GM21529 (cell line): ENCODE measurements around the gene CFAP46.

ENCODE experiments used
- ATAC-seq: cut with Tn5 transposase; IDR thresholded peaks from one replicate; pipeline ENCODE4 v1.9.1; 2021; ENCODE audit not compliant: unreplicated experiment

Gene CFAP46

DNA sequence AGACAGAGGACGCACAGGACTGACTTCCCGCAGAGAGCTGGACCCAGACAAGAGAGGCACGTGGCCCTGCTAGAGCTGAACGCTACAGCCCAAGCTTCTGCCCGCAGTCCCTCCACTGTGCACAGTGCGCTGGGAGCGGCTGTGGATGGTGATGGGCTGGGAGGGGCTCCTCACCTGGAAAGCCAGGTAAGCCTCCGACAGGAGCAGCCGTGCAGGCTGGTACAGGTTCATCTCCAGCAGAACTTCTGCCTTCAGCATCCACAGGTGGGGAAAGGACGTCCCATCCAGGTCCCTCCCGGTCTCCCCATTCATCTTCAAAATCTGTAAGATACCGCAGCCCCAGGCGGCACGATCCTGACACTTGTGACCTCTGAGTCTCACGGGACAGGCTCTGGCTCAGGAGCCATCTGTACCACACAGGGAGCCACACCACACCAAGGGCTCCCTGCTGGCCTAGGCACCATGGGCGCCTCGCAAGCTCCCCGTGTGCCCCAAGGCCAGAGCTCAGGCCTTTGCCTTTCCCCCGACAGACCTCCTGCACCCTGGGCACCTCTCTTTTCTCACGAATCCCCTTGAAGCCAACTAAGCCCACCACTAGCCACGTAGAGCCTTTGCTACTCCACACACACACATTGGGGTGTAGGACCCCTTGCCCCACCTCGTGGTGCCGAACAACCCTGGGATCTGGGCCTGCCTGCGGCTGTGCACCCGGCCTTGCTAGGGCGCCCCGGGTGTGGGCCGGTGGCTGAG, 76.3 kb downstream of the CFAP46 start:
- ATAC-seq, result no peak

DNA sequence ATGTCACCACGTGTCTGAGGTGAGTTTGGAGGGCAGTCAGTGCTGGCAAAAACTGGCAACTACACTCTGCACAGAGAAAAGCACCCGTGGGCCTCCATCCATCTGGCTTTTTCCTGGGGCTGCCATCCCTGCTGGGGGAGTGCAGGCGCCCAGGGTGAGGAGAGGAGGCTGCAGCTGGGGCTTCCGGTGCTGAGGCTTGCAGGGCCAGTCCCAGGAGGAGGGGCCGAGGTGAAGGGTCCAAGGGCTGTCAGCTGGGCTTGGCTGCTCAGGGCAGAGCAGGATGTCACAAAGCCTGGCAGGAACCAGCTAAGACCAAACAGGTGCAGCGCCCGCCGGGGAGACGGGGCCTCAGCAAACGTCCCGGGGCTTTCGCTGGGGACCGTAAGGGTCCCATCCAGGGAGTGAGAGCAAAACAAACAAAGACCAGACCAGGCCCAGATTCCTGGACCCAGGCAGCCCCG, 77.2 kb downstream of the CFAP46 start:
- ATAC-seq, result no peak

DNA sequence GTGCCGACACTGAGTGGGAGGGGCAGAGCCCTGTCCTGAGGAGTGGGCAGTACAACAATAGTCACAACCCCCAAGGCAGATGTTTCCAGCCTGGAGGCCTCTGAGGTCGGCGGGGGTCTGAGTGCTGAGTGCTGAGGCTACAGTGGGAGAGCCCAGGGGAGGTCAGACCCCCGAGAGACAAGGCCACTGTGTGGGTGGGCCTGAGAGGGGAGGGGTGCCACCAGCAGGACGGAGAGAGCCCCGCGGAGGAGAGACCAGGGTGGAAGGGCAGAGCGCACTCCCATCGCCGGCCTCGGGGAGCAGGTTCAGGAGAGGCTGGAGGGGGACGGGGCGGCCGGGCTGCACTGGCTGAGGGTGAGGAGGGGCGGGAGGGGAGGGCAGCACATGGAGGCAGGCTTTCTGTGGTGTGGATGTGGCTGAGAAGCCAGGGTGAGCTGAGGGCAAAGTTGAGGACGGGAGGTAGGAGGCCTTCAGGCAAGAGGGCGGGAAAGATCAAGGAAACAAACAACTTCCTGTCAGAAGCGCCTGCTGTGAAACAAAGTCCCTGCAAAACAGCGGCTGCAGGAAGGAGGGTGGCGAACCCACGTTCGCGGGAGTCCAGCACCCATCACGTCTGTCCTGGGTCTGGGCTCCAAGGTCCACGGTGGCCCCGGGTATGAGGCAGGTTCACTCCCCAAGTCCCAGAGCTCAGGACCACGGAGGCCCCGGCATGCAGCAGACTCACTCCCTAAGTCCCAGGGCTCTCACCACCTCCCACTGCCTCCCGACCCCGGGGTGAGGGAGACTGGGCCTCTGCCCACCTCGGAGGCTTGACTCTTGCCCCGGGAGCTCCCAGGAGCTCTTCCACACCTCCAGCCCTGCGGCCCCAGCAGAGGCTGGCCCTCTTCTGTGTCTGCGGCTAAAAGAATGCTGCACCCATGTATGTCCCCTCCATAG, 79.6 kb downstream of the CFAP46 start:
- ATAC-seq, result no peak

DNA sequence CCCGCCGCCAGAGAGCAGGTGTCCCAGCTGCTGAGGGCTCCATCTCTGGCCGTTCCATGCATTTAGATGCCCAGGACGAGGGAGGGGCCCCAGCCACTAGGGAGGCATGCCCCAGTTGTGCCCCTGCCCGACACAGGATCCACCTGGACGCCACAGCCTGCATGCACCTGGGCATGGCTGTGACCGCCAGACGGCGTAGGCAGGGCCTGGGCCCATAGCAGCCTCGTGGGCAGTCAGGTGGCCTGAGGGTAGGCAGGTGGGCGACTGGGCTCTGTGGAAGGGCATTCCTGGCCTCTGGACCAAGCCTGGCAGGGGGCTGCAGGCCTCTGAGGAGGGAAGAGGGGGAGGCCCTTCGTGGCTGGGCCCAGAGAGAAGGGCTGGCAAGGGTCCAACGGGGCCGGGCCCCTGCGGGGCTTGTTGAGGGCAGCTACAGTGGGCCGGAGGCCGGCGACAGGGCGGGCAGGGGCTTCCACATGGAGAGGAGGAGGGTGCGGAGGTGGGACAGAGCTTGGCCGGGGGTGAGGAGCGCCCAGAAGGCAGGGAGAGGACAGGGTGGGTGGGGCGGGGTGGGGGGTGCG, 80.4 kb downstream of the CFAP46 start:
- ATAC-seq, result no peak

DNA sequence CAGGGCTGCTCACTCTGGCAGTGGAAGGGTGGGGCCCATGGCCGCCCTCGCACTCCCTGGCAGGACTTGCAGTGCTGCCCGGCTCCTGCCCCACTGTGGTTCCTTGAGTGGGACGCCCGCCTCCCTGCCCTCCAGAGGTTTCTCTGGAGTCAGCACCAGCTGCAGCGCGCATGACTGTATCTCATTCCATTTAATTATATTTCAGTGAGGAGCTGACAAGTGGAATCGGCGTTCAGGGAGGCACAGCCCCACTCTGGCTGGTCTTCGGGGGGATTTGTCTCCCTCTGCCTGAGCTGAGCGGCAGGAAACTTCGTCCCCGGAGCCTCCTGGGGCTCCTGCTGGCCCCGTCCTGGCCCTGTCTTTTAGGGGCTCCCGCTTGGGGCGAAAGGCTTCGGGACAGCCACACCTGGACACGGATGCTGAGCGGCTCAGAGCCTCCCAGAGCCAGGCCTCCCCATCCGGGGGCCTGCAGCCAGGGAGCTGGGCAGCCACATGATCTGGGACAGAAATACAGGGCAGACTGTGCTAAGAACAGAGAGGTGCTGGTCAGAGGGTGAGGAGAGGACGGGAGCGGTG, 81.2 kb downstream of the CFAP46 start:
- no peak for ATAC-seq

DNA sequence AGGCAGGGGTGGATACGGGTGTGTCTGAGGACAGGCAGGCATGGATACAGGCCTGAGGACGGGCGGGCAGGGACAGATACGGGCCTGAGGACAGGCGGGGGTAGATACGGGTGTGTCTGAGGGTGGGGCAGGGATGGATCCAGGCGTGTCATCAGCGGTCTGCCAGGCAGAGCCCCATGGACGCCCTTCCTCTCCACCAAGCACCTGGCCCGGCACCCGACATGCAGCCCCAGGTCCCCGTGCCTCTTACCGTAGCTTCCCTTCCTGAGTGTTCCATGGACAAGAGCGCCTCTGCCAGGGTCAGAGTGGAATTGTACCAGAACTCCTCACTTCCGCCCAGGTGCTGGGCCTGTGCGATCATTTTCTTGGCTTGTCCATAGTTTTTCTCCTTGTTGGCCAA, 81.8 kb downstream of the CFAP46 start:
- no peak for ATAC-seq

DNA sequence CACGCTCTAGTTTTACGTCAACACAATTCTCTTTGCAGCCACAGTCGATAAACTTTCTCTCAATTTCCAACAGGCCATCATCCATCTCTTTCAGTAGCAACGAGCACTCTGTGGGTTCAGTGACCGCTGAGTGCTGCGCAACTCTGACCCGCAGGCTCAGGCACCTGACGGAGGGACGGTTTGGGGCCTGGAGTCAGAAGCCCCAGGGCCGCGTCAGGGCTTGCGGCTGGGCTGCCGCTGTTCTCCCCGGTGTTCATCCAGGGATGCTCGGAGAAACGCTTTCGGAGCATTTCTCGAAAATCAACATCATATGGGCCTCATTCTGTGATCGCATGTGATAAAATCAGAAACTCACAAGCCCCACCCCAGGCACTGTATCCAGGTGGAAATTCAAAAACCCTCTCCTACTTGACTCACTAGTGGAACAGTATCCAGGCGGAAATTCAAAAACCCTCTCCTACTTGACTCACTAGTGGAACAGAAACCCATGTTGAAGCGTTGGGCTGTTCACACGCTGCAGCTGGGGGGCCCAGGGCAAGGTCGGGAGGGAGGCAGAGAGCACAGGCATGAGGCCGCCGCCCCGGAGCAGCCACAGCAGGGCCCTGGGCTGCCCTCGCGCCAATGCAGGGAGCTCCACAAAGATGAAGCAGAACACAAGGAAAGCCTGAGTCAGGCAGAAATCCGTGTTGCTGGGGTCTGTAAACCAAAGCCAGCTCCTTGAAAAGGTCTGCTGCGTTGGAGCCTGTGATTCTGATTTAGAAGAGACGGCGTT, 83.1 kb downstream of the CFAP46 start:
- no peak for ATAC-seq

DNA sequence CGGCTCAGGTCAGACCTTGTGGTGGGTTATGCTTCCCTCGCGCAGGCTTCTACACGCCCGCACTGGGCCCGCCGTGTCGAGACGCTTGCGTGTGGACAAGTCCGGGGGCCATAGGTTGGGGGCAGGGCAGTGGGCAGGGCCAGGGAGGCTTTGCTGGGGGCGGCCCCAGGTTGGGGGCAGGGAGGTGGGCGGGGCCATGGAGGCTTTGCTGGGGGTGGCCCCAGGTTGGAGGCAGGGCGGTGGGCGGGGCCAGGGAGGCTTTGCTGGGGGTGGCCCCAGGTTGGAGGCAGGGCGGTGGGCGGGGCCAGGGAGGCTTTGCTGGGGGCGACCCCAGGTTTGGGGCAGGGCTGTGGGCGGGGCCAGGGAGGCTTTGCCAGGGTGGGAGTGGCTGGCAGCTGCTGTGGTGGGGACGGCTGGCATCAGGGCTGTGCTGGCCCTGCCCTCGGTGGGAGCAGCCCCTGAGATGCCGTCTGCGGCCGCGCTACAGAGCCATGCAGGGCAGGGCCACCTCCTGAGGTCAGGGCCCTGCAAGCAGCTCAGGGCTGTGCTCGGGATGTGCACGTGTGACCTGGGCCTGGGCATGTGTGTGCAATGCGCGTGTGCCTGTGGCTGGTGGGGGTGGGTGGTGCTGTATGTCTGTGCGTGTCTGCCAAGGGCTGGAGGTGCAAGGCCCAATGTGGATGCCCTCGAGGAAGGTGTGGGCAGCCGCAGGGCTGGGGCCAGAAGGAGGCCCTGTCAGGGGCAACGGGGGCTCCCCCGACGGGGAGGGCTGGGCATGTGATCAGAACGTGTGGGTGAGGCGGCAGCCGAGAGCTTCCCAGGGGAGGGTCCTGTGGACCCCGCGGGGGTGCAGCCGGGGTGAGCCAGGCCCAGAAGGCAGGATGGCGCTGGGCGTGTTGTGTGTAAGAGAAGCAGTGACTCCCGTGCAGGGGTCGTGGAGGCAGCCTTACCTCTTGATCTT, 84.0 kb downstream of the CFAP46 start:
- ATAC-seq, result no peak

DNA sequence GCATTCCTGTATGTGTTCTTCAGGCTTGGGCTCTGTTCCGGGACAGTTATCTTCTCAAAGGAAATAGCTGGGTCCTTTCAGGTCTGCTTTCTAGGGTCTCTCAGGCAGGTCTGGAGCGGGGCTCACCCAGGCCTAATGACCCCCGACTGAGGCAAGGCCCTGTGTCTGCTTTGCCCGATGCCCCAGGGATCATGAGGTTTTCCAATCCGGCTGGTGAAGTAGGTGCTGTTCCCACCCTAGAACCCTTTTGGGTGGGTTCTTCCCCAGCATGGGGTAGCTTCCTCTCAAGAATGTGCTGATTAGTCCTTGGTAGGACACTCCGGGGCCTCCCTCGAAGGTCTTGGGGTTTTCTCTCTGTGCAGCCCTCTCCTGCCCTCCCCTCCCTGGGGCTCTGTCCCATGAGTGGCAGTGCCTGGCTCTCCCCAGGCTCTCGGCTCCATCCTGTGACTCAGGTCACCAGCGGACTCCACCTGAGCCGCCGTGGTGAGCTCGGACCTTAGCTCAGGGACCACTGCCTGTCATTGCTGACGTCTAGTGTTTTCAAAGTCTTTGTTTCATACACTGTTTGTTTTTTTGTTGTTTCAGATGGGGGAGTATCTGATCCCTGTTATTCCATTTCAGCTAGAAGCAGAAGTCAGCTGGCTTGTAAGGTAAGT, 85.4 kb downstream of the CFAP46 start:
- no peak for ATAC-seq

DNA sequence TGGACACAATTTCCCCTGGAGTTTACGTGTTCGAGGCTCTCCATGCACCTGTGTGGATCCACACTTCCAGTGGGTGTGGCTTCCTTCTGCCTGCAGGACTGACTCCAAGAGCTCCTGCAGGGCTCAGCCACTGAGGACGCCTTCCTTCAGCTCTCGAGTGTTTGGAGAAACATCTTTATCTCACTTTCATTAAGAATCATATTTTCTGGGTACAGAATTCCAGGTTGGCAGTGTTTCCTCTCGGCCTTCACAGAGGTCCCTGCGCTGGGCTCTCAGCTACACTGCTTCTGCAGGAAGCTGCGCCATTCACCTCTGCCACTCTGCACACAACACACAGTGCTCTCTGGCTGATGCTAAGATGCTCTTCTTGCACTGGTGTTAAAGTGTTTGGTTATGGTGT, 86.5 kb downstream of the CFAP46 start:
- ATAC-seq, result no peak

DNA sequence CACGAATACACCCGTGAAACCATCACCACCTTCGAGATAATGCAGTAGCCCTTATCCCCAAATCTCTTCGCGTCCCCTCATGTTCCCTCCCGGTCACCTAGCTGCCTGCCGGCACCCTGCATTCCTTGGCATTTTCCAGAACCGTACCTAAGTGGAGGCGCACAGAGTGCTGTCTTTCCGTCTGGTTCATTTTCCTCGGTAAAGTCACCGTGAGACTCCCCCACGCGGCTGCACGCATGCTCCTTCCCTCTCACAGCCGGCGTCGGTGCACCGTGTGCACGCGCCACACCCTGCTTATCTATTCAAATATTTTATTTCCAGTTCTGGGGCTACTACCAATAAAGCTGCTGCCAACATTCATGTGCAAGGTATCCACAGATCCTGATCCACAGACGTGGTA, 90.9 kb downstream of the CFAP46 start:
- no peak for ATAC-seq

DNA sequence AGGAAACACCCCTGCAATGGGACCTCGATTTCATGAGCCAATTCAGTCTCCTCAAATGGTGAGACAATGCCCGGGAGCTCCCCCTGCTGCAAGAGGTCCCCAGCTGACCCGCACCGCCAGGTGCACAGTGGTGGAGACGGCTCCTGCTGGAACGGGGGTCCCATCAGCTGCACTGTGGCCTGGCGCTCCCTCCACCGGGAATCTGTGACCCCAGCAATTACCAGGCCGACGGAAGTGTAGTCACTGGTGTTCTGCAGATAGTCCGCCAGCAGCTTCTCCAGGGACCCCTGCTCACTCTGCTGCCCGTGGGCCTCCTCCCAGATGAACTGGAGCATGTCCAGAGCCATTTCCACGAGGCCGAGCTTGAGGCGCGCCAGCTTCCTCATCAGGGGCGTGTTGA, 91.5 kb downstream of the CFAP46 start:
- ATAC-seq, result no peak

DNA sequence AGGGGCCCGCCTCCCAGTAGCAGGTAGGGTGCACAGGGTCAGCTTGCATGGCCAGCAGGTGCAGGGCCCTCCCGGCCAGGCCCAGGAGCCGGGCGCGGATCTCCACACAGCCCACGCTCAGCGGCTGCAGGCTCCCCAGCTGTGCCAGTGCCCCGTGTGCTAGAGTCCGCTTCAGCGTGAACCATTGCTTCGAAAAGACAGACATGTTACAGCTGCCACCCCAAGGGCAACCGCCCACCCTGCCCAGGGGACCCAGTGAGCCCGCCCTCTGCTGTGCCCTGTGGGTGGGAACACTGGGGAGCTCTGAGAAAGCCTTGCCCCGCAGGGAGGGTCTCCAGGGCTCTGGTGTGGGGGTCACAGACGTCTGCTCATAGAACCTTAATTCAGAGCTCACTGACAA, 92.1 kb downstream of the CFAP46 start:
- ATAC-seq, result no peak

DNA sequence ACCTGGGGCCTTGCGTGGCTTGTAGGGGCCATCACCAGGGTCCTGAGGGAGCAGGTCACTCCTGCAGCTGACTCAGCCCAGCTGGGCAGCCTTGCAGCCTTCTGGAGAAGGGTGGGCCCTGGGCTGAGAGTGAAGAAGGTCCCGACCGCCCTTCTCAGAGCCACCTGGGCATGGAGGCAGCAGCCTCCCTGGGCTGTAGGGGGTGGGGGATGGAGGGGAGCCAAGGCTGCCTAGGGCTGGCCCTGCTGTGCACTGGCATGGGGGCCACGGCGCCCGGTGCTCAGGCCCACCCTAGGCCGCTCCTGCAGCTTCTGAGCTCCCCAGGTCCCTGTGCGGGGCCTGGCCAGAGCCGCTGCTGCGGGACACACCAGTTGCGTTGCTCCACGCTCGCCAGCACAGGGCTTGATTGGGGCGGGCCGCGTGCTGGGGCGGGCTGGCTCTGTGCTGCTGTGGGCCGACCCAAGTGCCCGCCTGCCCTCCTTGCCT, 92.8 kb downstream of the CFAP46 start:
- no peak for ATAC-seq

DNA sequence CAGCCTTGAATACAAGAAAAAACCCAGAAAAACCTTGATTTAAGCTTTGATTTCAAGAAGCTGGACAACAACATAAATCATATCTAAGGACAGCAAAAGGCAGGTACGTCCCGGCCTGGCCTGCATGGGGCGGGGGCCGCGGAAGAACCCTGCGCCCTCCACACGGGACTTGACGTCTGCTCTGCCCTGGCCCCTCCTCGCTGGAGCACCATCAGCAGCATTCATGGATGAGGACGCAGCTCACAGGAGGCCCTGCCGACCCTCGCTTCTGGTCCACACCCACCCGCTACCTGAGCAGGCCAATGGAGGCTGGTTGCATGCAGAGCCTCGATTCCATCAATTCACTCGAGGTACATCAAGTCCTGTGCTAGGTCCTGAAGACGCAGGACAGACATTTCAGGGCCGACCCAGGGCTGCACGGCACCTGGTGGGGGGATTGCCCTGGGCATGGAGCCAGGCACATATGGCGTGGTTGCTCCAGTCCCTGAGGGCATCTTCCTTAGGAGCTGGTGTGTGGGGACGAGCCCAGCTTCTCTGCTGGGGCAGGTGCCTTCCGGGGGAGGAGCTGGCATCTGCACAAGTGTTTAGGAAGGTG, 93.3 kb downstream of the CFAP46 start:
- ATAC-seq, result no peak

DNA sequence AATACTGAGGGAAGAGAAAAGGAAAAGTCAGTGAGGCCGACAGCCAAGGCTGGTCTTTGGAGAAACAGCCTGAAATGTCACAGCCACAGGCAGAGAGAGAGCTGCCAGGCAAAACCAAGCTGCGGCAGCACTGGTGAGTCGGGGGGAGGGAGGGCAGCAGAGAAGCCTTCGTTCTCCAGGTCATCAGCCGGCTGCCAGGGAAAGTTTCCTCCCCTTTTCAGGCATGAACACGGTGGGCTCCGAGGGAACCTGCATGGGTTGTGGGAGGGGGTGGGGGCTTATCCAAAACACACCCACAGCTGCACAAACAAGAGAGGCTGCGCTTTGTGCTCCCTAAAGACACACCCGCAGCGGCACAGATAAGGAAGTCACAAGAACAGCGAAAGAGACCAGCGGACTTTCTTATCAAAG, 94.1 kb downstream of the CFAP46 start:
- ATAC-seq, result no peak

DNA sequence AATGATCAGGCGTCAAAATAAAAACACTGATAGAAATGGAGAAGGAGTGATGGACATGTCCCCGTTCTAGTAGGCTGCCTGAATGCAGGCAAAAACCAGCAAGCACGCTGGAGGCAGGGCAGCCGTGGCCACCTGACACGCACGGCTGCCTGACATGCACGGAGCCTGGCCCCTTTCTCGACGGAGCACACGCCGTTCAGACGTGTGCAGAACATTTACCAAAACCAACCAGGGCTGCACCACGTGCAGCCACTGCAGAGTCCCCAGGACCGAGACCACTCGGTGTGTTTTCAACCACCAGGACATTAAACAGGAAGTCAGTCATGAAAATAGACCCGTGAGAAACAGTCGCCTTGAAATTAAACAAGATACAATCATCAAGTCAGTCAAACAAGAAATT, 94.5 kb downstream of the CFAP46 start:
- no peak for ATAC-seq

DNA sequence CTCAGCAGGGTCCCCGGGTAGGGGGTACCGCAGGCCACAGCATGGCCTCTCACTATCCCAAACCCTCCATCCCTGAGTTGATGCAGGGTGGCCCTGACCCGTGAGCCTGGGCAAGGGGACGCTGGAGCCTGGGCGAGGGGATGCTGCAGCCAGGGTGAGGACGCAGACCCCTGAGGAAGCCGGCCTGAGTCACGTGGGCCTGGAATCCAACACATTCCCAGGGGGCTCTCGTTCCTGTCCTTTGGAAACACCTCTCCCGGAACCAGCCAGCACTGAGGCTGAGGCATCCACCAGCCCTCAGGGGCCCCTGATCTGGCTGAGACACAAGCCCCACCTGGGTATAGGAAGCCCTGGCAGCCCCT, 95.0 kb downstream of the CFAP46 start:
- no peak for ATAC-seq
